Kasumi-1 (cell line): ENCODE data around the gene FNDC1.

Experiments used
- DNase-seq, 2 experiments: peaks; one replicate each; lab custom pipeline; 2025; lab: John Stamatoyannopoulos, UW

Gene FNDC1

GRCh38 chr6:159308198-159308597 lies 139.0 kb downstream of the FNDC1 start:
- DNase-seq, result no peak

GRCh38 chr6:159309723-159310122 lies 140.5 kb downstream of the FNDC1 start:
- no peak for DNase-seq

- no peak for DNase-seq
These were observed 142.4 kb downstream of the FNDC1 start for GRCh38 chr6:159311618-159312017.

- no peak for DNase-seq
These were observed 143.0 kb downstream of the FNDC1 start for GRCh38 chr6:159312206-159312605.

GRCh38 chr6:159313018-159313417 lies 143.8 kb downstream of the FNDC1 start:
- DNase-seq, result no peak

GRCh38 chr6:159315562-159315961 lies 146.4 kb downstream of the FNDC1 start:
- no peak for DNase-seq

- no peak for DNase-seq
These were observed 148.2 kb downstream of the FNDC1 start for GRCh38 chr6:159317430-159317829.

- no peak for DNase-seq
These were observed 152.1 kb downstream of the FNDC1 start for GRCh38 chr6:159321267-159321666.
